ENCODE data around the gene MAPK1.

GRCh38 chr22:21873619-21874018, 6.2 kb upstream of the MAPK1 start:
- TF ChIP-seq CTCF (IDR thresholded peaks at IDR 0.05; ENCODE audit: insufficient read depth, low read length, poor library complexity, severe bottlenecking) (no peak), EZH2phosphoT487 (conservative IDR thresholded peaks at IDR 0.05; ENCODE audit: low read length) (no peak)
